GM18526 (cell line): ENCODE results near the gene RNPEP.

ENCODE experiments used
- POLR2A ChIP-seq: IDR thresholded peaks from 3 replicates; pipeline ENCODE4 v1.6.1; 2011; ENCODE audit not compliant: insufficient read length; ENCODE audit errors: extremely low read depth

The RNPEP gene

GRCh38 chr1:201949491-201949890 is 33.0 kb upstream of the RNPEP start:
- TF ChIP-seq POLR2A, result no peak

GRCh38 chr1:201954263-201955008 is 28.0 kb upstream of the RNPEP start:
- TF ChIP-seq POLR2A, result no peak

GRCh38 chr1:201955009-201955728 is 27.3 kb upstream of the RNPEP start, which contains the start of gene TIMM17A:
Gene TIMM17A (plus strand): TSS chr1:201955503. CDS start chr1:201955527, 24 bp downstream.
- peak; percentile 95 for TF ChIP-seq POLR2A

GRCh38 chr1:201955729-201956143 is 26.7 kb upstream of the RNPEP start:
- TF ChIP-seq POLR2A, result no peak

GRCh38 chr1:201958348-201958747 is 24.1 kb upstream of the RNPEP start:
- no peak for TF ChIP-seq POLR2A

GRCh38 chr1:201964261-201964660 is 18.2 kb upstream of the RNPEP start:
- no peak for TF ChIP-seq POLR2A

GRCh38 chr1:201966171-201966570 is 16.3 kb upstream of the RNPEP start:
- TF ChIP-seq POLR2A, result no peak

GRCh38 chr1:201968202-201968925 is 14.1 kb upstream of the RNPEP start:
- TF ChIP-seq POLR2A, result no peak

GRCh38 chr1:201970334-201971159 is 11.9 kb upstream of the RNPEP start:
- no peak for TF ChIP-seq POLR2A

- no peak for TF ChIP-seq POLR2A
These were observed 296 bp upstream of the RNPEP start for GRCh38 chr1:201982082-201982622.

GRCh38 chr1:201983380-201983805 is 945 bp downstream of the RNPEP start:
- no peak for TF ChIP-seq POLR2A

- no peak for TF ChIP-seq POLR2A
These were observed 2.0 kb downstream of the RNPEP start for GRCh38 chr1:201984446-201984845.

- TF ChIP-seq POLR2A, result no peak
These were observed 2.9 kb downstream of the RNPEP start for GRCh38 chr1:201985355-201985754.

- no peak for TF ChIP-seq POLR2A
These were observed 6.2 kb downstream of the RNPEP start for GRCh38 chr1:201988601-201989000.
